Lung microvascular endothelial cell (primary cell): ENCODE data around the gene SLC51A. TPM values are rescaled to one million over a fixed set of nuclear protein-coding genes. Genes with fewer than 3 reads are reported as not detected.
A peak's percentile ranks its signal among the peaks of the same experiment; 100 is the strongest.

Experiments used
- DNase-seq, 2 donors: peaks; one replicate each; pipeline versions ENCODE4 v3.0.0 to v3.0.0-alpha.2; 2010; ENCODE audit warnings: low read depth in 2 of 2
- total RNA-seq: library from RNA; depleted of rRNA; stranded (reverse); fragments of >200 nt; gene quantifications from 2 replicates; pipeline ENCODE4 v1.2.1, GENCODE V29; 2014

Gene SLC51A
- total RNA-seq, 1 donor from 2014 or later = not detected

DNA sequence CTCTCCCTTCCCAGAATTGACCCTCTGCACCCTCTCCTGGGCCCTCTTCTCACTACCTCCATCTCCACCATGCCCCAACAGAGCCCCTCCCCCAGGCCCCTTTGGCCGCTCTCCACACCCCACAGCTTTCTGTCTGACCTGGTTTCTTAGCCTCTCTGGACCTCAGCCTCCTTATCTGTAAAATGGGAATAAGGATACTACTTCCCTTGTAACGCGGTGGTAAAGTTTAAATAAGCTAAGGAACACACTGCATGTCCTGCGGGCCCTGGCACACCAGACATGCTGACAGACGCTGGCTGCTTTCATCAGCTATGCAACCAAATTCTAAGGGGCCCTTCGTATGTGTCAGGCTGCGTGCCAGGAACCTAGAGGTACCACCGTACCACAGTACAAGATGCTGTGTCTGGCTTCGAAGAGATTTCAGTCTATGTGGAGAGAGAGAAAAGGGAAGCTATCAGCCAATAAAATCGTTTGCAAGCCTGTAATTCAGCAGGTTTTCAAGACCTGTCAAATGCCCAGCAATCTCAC, 777 bp upstream of the SLC51A start:
- no peak for DNase-seq

DNA sequence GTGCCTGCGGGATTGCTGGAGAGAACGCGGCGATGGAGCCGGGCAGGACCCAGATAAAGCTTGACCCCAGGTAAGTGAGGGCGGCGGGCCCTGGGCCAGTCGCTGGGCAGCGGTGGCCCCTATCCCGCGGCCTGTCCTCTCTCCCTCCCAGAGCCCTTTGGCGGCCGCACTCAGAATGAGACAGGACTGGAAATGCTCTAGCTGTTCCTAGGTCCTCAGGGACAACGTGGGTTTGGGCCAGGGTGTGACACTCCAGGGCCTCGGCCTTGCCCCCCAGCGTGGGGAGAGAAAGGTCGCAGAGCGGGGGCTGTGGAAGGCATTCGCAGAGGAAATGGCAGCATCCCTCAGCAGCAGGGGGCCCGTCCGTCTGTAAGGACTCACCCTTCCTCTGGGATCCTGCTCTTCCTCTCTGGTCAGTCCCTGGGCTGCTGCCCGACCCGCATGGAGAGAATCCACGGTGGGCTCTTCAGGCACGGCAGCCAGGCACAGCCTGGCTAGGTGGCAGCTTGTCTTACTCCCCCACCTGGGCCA, 412 bp downstream of the SLC51A start:
- DNase-seq = no peak

DNA sequence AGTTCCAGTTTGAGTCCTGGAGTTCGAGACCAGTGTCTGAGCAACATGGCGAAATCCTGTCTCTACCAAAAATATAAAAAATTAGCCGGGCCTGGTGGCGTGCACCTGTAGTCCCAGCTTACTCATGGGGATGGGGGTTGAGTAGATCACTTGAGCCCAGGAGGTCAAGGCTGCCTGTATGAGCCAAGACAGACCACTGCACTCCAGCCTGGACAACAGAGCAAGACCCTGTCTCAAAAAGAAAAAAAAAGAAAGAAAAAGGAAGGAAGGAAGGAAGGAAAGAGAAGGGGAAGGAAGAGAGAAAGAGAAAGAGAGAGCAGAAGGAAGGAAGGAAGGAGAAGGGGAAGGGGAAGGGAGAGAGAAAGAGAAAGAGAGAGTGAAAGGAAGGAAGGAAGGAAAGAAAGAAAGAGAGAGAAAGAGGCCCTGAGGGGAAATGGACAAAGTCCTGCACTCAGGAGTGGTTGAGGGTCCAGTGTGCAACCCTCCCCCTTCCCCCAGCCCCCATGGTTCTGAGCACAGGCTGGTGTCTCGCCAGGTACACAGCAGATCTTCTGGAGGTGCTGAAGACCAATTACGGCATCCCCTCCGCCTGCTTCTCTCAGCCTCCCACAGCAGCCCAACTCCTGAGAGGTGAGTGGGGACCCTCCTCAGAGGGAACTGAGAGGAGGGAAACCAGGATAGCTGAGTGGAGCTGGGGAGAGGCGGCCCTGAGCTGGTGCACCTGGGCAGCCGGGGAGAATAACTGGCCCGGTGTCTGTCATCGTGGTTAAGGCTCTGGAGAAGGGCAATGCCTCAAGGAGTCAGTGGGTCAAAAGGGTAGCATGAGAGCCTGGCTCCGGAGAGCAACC, 1.2 kb downstream of the SLC51A start:
- DNase-seq = no peak

DNA sequence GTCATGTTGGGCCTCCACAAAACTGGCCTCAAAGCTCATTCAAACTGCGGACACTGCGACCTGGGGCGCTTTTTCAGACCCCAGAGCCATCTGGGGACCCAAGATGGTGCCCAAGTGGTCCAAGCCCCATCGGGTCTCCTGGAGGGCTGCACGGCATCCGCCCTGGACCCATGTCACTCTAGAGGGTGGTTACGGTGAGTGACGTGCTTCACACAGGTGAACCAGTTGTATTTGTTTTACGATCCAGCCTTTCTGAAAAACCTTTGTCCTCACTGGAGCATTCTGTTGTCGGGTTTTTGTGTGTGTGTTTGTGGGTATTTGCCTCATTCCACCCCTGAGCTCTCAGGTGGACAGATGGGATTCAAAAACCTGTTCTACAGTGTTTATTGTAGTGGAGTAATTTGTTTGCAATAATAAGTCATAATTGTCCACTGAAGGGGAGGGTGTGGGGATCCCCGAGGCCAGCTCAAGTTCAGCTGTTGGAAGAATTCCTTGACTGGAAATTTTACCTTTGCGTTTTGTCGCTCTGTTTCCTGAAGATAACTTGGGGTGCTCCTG, 1.9 kb downstream of the SLC51A start:
- no peak for DNase-seq

DNA sequence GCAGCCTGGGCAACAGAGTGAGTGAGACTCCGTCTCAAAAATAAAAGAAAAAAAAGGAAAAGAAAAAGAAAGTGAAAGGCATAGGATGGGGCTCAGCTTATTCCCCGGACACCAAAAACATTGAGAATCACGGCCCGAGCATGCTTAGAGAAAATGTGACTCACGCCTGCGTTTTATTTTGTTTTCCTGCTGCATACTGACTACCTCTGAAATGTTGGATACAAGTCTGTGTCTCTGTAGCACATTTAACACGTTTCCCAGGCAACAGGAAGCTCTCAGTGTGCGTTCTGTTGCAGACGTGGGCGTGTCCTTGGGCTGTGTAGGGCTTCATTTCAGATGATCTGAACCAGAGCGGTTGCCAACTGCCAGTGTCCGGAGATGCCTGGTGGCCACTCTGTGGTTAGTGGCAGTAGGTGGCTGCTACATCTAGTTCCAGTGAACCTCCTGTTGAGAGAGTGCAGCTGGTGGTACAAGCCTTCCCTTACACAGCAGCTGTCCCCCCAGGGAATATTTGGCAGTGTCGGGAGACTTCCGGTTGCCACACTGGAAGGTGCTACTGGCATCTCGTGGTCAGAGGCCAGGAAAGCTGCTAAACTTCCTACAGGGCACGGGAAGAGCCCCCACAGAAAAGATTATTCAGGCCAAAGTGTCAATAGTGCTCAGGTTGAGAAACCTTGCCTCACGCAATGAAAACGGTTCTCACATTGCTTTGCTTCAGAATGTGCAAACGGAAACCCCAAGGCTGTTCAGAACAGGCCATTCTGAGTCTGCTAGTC, 3.0 kb downstream of the SLC51A start:
- DNase-seq = peak; percentile 89 to 96

DNA sequence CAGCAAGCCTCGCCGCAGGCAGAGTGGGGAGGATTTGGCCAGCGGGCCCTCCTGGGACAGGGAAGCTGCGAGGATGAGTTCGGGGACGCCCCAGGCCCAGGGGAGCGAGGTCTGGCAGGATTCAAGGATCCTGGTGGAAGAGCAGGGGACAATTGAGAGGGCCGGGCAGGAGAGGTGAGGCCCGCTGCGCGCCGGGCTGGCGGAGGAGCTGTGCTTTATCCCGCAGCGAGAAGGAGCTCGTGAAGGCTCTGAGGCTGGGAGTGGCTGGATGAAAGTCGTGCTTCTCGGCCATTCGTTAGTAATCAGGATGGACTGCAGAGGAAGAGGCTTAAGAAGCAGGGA, 3.6 kb downstream of the SLC51A start:
- no peak for DNase-seq

- no peak for DNase-seq
Observed at GRCh38 chr3:196220587-196220986, 4.3 kb downstream of the SLC51A start.

GRCh38 chr3:196220991-196221390, 4.7 kb downstream of the SLC51A start:
- no peak for DNase-seq

GRCh38 chr3:196222876-196223595, 6.7 kb downstream of the SLC51A start:
- no peak for DNase-seq

GRCh38 chr3:196225086-196225485, 8.8 kb downstream of the SLC51A start:
- DNase-seq = no peak

GRCh38 chr3:196225763-196226364, 9.5 kb downstream of the SLC51A start:
- DNase-seq = no peak

- DNase-seq = no peak
Observed at GRCh38 chr3:196227121-196227561, 10.8 kb downstream of the SLC51A start.

DNA sequence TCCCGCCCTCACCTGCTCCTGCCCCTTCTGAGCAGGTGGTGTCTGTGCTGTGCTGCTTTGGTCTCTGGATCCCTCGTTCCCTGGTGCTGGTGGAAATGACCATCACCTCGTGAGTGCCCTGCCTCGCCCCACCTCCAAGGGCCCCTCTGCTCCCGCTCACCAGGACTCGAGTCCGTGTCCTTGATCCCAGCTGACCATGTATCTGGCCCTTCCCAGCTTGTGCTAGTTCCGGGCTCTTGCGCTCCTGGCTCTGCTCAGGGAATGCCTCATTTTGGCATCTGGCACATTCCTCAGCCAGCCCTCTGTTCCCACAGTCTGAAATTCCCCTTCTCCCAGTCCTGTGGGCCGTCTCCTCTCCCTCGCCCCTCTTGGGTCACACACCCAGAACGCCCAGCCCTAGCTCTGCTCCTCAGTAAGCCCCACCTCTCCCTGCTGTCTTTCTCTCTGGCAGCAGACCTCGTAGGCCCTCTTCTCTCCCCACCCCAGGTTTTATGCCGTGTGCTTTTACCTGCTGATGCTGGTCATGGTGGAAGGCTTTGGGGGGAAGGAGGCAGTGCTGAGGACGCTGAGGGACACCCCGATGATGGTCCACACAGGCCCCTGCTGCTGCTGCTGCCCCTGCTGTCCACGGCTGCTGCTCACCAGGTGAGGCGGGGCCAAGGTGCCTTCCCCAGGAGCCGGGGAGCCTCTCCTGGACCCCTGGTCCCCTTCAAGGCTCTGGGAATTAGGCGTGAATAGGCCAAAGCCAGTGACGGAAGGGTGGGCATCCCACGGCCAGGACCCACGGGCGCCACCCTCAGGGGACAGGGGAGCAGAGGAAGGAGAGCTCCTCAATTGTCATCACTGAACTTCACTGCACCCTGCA, 11.5 kb downstream of the SLC51A start:
- DNase-seq = no peak

DNA sequence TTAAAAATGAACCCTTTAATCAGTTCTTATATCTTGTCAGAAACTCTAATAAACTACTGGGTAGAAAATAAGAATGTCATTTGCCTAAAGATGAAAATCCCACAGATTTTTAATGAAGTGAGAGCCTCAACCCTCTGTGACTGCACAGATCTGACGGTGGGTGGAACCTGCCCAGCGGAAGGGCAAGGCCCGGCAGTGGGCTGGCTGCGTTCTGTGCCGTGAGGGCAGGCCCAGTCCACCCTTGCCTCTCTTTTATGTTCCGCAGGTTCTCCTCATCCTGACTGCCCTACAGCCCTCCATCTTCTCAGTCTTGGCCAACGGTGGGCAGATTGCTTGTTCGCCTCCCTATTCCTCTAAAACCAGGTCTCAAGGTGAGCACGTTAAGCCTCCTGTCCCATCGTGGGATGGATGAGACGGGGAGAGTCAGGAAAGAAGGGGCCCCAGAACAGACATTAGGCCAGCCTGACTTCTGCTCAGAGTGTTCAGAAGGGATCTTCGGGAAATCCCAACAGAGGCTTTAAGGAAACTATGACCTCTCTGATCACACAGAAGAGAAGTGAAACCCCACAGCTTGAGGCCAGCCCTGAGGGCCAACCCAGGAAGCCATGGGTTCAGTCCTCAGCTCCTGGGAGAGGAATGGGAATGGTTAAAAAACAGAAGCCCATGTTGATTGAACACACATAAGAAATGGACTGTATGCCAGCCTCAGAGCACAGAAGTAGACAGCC, 16.0 kb downstream of the SLC51A start:
- DNase-seq = no peak

- no peak for DNase-seq
Observed at GRCh38 chr3:196232882-196233251, 16.5 kb downstream of the SLC51A start.

DNA sequence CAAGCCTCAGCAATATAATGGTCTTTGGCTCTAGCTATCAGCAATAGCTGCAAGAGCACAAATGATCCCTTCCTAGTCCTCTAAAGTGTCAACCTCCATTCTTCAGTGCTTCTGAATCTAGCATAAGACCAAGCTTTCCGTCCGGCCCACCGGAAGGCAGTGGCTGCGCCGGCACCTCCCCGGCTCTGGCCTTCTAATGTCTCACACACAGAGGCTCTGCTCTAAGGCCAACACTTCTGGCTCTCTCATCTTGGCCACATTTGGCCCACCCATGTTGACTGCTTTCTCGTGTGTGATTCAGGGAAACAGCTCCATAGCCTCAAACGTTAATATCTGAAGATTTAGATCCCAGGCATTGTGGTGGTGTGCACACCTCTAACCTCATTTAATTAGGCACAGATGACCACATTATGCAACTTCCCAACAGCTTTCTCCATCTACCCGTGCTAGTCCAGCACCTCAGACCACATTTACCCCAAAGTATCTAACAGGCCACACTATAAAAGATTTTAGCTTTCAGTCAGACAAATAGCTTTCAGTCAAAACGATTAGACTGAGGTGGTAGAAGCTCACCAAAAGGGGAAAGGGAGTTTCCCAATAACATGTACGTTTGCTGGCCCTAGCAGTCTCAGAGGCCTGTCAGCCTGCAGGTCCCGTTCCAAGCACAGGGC, 19.3 kb downstream of the SLC51A start:
- no peak for DNase-seq

GRCh38 chr3:196236223-196236622, 19.9 kb downstream of the SLC51A start:
- DNase-seq = no peak

DNA sequence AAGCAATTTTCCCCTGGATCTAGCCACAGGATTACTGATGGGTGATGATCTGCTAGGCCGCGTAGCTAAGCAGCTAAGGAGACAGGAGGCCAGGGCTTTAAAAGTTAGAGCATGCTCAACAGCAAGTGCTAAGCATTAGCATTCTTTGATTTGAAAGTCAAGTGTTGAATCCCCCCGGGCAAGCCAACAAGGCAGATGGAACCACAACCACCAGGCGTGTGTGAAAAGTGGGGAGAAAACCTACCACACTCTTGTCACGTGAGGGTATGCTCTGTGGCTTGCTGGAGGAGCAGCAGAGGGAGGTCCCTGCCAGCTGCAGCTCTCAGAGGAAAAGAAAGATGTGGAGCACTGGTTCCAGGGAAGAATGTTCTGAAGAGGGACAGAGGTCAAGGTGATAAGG, 20.9 kb downstream of the SLC51A start:
- DNase-seq = no peak
